HEK293 (cell line): Measurements from ENCODE around the gene PTGES2.

Experiments
- CTCF ChIA-PET: fragments of 350-600 bp; formaldehyde crosslinking; extraction: SDS; loops from one replicate; lab custom pipeline; 2021; ENCODE audit warnings: antibody characterized with exemption; lab: Yijun Ruan, JAX
- POLR2A ChIA-PET: fragments of 300-600 bp; formaldehyde crosslinking; extraction: SDS; loops from one replicate; lab custom pipeline; 2020; ENCODE audit warnings: antibody characterized with exemption, inconsistent platforms; lab: Yijun Ruan, JAX
- H3K27ac ChIP-seq: fragments of 200-500 bp; sonication (Bioruptor generic); 2 replicates; pipeline ENCODE4 v1.5.1; 2014; ENCODE audit warnings: low read depth, low read length, control low read depth, inconsistent platforms; ENCODE audit errors: extremely low read depth
- H3K36me3 ChIP-seq, 2 experiments: fragments of 200-500 bp in 1 of 2; sonication (Bioruptor generic) in 1 of 2; 1 replicate in 1 of 2; 2 replicates in 1 of 2; pipeline ENCODE4 v1.5.1; 2014 to 2017; ENCODE audit warnings: inconsistent platforms in 2 of 2, low read length in 2 of 2; ENCODE audit not compliant: control insufficient read depth in 2 of 2, insufficient read depth in 1 of 2
- H3K4me1 ChIP-seq: fragments of 200-500 bp; sonication (Bioruptor generic); 2 replicates; pipeline ENCODE4 v1.5.1; 2014; ENCODE audit warnings: mild to moderate bottlenecking, low read length, inconsistent platforms; ENCODE audit not compliant: control insufficient read depth, insufficient read depth
- H3K4me3 ChIP-seq: 2 replicates; pipeline ENCODE4 v1.5.1; 2011; ENCODE audit warnings: low read depth, mild to moderate bottlenecking, control low read depth, low read length, moderate library complexity
- H3K9me3 ChIP-seq: fragments of 200-500 bp; sonication (Bioruptor generic); 2 replicates; pipeline ENCODE4 v1.5.1; 2014; ENCODE audit warnings: low read depth, low read length, inconsistent platforms; ENCODE audit not compliant: control insufficient read depth, insufficient read depth
- EGR2 ChIP-seq: fragments of 450-650 bp; formaldehyde crosslinking; IDR thresholded peaks from 2 replicates; pipeline ENCODE4 v1.5.1; 2016; ENCODE audit warnings: low read depth, missing biosample characterization, missing genetic modification characterization
- KLF10 ChIP-seq: fragments of 450-650 bp; IDR thresholded peaks from 2 replicates; pipeline ENCODE4 v1.5.1; 2018; ENCODE audit warnings: missing biosample characterization, mild to moderate bottlenecking, missing genetic modification characterization
- KLF9 ChIP-seq: fragments of 450-650 bp; formaldehyde crosslinking; IDR thresholded peaks from 2 replicates; pipeline ENCODE4 v1.5.1; 2016; ENCODE audit warnings: missing biosample characterization, missing genetic modification characterization, low read depth
- REPIN1 ChIP-seq: fragments of 450-650 bp; formaldehyde crosslinking; IDR thresholded peaks from 2 replicates; pipeline ENCODE4 v1.5.1; 2017; ENCODE audit warnings: missing biosample characterization, missing genetic modification characterization, low read depth
- YY1 ChIP-seq: fragments of 450-650 bp; formaldehyde crosslinking; IDR thresholded peaks from 2 replicates; pipeline ENCODE4 v1.5.1; 2018; ENCODE audit warnings: missing biosample characterization, missing genetic modification characterization
- ZNF202 ChIP-seq: fragments of 450-650 bp; formaldehyde crosslinking; IDR thresholded peaks from 2 replicates; pipeline ENCODE4 v1.5.1; 2016; ENCODE audit warnings: missing biosample characterization, missing genetic modification characterization, borderline replicate concordance
- ZNF221 ChIP-seq: fragments of 450-650 bp; formaldehyde crosslinking; IDR thresholded peaks from 2 replicates; pipeline ENCODE4 v1.5.1; 2017; ENCODE audit warnings: missing biosample characterization, missing genetic modification characterization, borderline replicate concordance
- ZNF391 ChIP-seq: fragments of 450-650 bp; formaldehyde crosslinking; IDR thresholded peaks from 2 replicates; pipeline ENCODE4 v1.5.1; 2016; ENCODE audit warnings: low read depth, missing biosample characterization, missing genetic modification characterization, borderline replicate concordance
- ZNF423 ChIP-seq: fragments of 450-650 bp; formaldehyde crosslinking; IDR thresholded peaks from 2 replicates; pipeline ENCODE4 v1.5.1; 2016; ENCODE audit warnings: missing biosample characterization, missing genetic modification characterization
- ZNF501 ChIP-seq: fragments of 450-650 bp; formaldehyde crosslinking; IDR thresholded peaks from 2 replicates; pipeline ENCODE4 v1.5.1; 2016; ENCODE audit warnings: missing biosample characterization, missing genetic modification characterization
- ZNF558 ChIP-seq: fragments of 450-650 bp; formaldehyde crosslinking; IDR thresholded peaks from 2 replicates; pipeline ENCODE4 v1.5.1; 2016; ENCODE audit warnings: missing biosample characterization, missing genetic modification characterization
- ZNF670 ChIP-seq: fragments of 450-650 bp; formaldehyde crosslinking; IDR thresholded peaks from 2 replicates; pipeline ENCODE4 v1.5.1; 2016; ENCODE audit warnings: missing biosample characterization, missing genetic modification characterization, low read depth
- ZNF677 ChIP-seq: fragments of 450-650 bp; IDR thresholded peaks from 2 replicates; pipeline ENCODE4 v1.5.0; 2018; ENCODE audit warnings: missing biosample characterization, mild to moderate bottlenecking, missing genetic modification characterization, moderate library complexity
- ZSCAN30 ChIP-seq: fragments of 450-650 bp; IDR thresholded peaks from 2 replicates; pipeline ENCODE4 v1.5.1; 2018; ENCODE audit warnings: missing biosample characterization, mild to moderate bottlenecking, missing genetic modification characterization, moderate library complexity
- TF ChIP-seq, protein P1 (sequence below): sonication (generic); formaldehyde crosslinking; IDR thresholded peaks from 2 replicates; pipeline ENCODE4 v1.8.1; 2022; ENCODE audit warnings: mild to moderate bottlenecking, moderate library complexity, missing genetic modification reagents
- TF ChIP-seq, protein P2 (sequence below): fragments of 450-650 bp; formaldehyde crosslinking; IDR thresholded peaks from 2 replicates; pipeline ENCODE4 v1.5.1; 2016; ENCODE audit warnings: missing biosample characterization, missing genetic modification characterization
- TF ChIP-seq, protein P3 (sequence below): fragments of 450-650 bp; IDR thresholded peaks from 2 replicates; pipeline ENCODE4 v1.5.1; 2018; ENCODE audit warnings: missing biosample characterization, missing genetic modification characterization
- TF ChIP-seq, protein P4 (sequence below): fragments of 450-650 bp; formaldehyde crosslinking; IDR thresholded peaks from 2 replicates; pipeline ENCODE4 v1.5.1; 2016; ENCODE audit warnings: missing biosample characterization, missing genetic modification characterization
- TF ChIP-seq, protein P5 (sequence below): fragments of 450-650 bp; formaldehyde crosslinking; IDR thresholded peaks from 2 replicates; pipeline ENCODE4 v1.5.1; 2016; ENCODE audit warnings: missing biosample characterization, missing genetic modification characterization

PTGES2 gene

DNA sequence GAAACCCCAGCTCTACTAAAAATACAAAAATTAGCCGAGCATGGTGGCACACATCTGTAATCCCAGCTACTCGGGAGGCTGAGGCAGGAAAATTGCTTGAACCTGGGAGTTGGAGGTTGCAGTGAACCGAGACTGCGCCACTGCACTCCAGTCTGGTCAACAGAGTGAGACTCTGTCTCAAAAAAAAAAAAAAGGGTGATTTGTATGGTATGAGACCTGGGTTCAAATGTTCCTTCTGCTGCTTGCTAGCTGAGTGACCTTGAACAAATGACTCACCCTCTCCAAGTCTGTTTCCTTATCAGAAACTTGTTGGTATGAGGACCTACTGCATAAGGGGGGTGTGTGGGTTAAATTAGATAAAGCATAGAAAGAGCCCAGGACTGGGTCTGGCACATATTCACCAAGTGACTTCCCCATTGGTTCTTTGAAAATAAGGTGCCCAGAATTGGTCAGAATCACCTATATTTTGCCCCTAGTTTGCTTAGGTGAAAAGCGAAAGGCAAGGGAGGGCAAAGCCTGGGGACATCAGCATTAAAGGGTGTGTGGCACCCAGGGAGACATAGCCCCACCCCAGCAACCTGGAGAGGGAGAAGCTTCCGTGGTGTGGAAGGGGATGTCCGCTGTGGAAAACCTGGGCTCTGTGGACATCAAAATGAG, 49.6 kb downstream of the PTGES2 start:
- TF ChIP-seq ZNF677, result no peak
- TF ChIP-seq, protein P1, sequence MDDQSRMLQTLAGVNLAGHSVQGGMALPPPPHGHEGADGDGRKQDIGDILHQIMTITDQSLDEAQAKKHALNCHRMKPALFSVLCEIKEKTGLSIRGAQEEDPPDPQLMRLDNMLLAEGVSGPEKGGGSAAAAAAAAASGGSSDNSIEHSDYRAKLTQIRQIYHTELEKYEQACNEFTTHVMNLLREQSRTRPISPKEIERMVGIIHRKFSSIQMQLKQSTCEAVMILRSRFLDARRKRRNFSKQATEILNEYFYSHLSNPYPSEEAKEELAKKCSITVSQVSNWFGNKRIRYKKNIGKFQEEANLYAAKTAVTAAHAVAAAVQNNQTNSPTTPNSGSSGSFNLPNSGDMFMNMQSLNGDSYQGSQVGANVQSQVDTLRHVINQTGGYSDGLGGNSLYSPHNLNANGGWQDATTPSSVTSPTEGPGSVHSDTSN (CRISPR knock-in tag), result no peak
- no peaks in the 10 kb centered on the region for H3K36me3 ChIP-seq
- ChIA-PET POLR2A (interaction anchor here (0.7 to 1.3 kb wide), 3 partner anchors 10 to 20 kb away, joined by 3 to 5 read pairs (median 3); partner anchors contain the start of gene SLC25A25), CTCF (interaction anchor here (1.1 to 2.8 kb wide), 2 partner anchors 40 to 123 kb away, joined by 6 to 21 read pairs; no protein-coding TSS in a partner anchor)
- H3K27ac ChIP-seq, result no peak overlapping the region
- H3K4me1 ChIP-seq, result no peaks in the 10 kb centered on the region
- no peaks in the 10 kb centered on the region for H3K9me3 ChIP-seq
- H3K4me3 ChIP-seq, result no peak overlapping the region

DNA sequence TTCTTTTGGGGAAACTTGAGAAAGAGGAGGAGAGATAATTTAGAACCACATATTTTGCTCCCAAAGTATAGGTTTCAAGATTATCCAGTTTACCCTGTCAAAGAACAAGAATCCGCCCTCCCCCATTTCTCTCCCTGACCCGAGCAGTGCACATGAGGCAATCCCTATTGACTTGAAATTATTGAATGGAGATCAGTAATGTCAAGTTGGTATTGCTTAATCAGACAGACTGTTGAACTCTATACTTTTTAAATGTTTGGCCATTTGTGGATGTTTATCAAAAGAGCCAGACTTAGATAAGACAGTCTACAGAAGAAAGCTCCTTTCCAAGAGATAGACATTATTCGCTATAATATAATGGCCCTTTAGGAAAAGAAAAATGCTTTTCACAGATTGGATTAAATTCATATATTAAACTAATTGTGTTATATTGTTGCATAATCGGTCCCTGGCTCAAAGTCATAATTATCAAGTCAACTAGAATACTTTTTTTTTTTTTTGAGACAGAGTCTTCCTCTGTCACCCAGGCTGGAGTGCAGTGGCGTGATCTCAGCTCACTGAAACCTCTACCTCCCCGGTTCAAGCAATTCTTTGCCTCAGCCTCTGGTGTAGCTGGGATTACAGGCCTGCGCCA, 54.2 kb downstream of the PTGES2 start:
- CTCF ChIA-PET, result interaction anchor here (0.7 to 3.0 kb wide), 6 partner anchors 10 to 131 kb away, joined by 4 to 16 read pairs (median 4); no protein-coding TSS in a partner anchor
- Histone ChIP-seq H3K4me1 (peaks cover 2% of the 10 kb centered on the region; the same call in 1 of the 2 replicates), H3K9me3 (no peaks in the 10 kb centered on the region), H3K36me3 (no peaks in the 10 kb centered on the region), H3K27ac (no peak overlapping the region; the same call in 1 of the 2 replicates), H3K4me3 (no peak overlapping the region)
- POLR2A ChIA-PET, result interaction anchor here (0.6 to 1.4 kb wide), 2 partner anchors 93 to 240 kb away, joined by 4 to 6 read pairs; partner anchors contain the start of gene EEIG1
- TF ChIP-seq, protein P2, sequence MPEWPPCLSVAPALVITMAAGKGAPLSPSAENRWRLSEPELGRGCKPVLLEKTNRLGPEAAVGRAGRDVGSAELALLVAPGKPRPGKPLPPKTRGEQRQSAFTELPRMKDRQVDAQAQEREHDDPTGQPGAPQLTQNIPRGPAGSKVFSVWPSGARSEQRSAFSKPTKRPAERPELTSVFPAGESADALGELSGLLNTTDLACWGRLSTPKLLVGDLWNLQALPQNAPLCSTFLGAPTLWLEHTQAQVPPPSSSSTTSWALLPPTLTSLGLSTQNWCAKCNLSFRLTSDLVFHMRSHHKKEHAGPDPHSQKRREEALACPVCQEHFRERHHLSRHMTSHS, result no peak
- TF ChIP-seq ZNF221 (tag by site-specific recombination) (no peak), KLF10 (tag by site-specific recombination) (no peak), YY1 (tag by site-specific recombination) (no peak), ZNF423 (tag by site-specific recombination) (no peak), ZNF391 (tag by site-specific recombination) (no peak), REPIN1 (tag by site-specific recombination) (no peak), ZNF501 (tag by site-specific recombination) (no peak), ZSCAN30 (tag by site-specific recombination) (no peak), ZNF558 (no peak), KLF9 (no peak), EGR2 (tag by site-specific recombination) (no peak), ZNF202 (tag by site-specific recombination) (no peak), ZNF670 (no peak)
- TF ChIP-seq, protein P3, sequence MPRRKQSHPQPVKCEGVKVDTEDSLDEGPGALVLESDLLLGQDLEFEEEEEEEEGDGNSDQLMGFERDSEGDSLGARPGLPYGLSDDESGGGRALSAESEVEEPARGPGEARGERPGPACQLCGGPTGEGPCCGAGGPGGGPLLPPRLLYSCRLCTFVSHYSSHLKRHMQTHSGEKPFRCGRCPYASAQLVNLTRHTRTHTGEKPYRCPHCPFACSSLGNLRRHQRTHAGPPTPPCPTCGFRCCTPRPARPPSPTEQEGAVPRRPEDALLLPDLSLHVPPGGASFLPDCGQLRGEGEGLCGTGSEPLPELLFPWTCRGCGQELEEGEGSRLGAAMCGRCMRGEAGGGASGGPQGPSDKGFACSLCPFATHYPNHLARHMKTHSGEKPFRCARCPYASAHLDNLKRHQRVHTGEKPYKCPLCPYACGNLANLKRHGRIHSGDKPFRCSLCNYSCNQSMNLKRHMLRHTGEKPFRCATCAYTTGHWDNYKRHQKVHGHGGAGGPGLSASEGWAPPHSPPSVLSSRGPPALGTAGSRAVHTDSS (tag by site-specific recombination), result no peak
- TF ChIP-seq, protein P4, sequence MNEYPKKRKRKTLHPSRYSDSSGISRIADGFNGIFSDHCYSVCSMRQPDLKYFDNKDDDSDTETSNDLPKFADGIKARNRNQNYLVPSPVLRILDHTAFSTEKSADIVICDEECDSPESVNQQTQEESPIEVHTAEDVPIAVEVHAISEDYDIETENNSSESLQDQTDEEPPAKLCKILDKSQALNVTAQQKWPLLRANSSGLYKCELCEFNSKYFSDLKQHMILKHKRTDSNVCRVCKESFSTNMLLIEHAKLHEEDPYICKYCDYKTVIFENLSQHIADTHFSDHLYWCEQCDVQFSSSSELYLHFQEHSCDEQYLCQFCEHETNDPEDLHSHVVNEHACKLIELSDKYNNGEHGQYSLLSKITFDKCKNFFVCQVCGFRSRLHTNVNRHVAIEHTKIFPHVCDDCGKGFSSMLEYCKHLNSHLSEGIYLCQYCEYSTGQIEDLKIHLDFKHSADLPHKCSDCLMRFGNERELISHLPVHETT (tag by site-specific recombination), result no peak
- TF ChIP-seq, protein P5, sequence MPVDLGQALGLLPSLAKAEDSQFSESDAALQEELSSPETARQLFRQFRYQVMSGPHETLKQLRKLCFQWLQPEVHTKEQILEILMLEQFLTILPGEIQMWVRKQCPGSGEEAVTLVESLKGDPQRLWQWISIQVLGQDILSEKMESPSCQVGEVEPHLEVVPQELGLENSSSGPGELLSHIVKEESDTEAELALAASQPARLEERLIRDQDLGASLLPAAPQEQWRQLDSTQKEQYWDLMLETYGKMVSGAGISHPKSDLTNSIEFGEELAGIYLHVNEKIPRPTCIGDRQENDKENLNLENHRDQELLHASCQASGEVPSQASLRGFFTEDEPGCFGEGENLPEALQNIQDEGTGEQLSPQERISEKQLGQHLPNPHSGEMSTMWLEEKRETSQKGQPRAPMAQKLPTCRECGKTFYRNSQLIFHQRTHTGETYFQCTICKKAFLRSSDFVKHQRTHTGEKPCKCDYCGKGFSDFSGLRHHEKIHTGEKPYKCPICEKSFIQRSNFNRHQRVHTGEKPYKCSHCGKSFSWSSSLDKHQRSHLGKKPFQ (tag by site-specific recombination), result no peak
